ENCODE results near the gene COL8A1.

COL8A1 gene

DNA sequence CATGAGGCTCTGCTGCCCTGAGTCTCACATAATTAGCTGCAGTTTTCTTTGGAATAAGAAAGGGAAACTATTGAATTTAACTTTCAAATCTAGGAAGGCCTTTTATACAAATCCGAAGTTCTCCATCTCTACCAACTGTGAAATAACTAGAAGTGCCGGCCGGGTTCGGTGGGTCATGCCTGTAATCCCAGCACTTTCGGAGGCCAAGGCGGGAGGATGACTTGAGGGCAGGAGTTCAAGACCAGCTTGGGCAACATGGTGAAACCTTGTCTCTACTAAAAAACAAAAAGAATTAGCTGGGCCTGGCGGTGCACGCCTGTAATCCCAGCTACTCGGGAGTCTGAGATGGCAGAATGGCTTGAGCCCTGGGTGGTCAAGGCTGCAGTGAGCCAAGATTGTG is 43.6 kb downstream of the COL8A1 start:
- DNase-seq (ENCODE audit: insufficient read length, low spot score) (no peak), FAIRE-seq (no peak)
- TF ChIP-seq, protein P1, sequence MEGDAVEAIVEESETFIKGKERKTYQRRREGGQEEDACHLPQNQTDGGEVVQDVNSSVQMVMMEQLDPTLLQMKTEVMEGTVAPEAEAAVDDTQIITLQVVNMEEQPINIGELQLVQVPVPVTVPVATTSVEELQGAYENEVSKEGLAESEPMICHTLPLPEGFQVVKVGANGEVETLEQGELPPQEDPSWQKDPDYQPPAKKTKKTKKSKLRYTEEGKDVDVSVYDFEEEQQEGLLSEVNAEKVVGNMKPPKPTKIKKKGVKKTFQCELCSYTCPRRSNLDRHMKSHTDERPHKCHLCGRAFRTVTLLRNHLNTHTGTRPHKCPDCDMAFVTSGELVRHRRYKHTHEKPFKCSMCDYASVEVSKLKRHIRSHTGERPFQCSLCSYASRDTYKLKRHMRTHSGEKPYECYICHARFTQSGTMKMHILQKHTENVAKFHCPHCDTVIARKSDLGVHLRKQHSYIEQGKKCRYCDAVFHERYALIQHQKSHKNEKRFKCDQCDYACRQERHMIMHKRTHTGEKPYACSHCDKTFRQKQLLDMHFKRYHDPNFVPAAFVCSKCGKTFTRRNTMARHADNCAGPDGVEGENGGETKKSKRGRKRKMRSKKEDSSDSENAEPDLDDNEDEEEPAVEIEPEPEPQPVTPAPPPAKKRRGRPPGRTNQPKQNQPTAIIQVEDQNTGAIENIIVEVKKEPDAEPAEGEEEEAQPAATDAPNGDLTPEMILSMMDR (IDR thresholded peaks at IDR 0.05; ENCODE audit: insufficient read depth, missing control alignments) = no peak

- no peak for FAIRE-seq
Observed at GRCh38 chr3:99683465-99683864, 45.1 kb downstream of the COL8A1 start.

DNA sequence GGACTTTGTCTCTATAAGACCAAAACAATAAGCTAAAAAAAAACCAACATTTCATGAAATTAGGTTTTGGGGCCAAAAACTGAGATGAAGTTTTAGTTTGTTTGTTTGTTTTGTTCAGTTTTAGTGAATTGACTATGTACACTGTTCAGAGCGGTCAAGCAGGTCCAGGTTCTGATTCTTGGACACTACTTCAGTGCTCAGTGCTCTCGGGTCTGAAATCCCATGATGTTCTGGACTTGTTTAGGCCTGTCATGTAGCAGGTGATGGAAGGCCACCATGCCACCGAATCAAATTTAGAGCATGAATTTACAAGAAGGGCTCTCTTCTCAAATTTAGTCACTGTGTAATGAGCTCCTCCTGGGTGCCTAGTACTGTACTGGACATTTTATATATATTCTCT is 45.5 kb downstream of the COL8A1 start:
- DNase-seq (ENCODE audit: insufficient read length, low spot score) (no peak), FAIRE-seq (no peak)
- TF ChIP-seq, protein P1 (IDR thresholded peaks at IDR 0.05; ENCODE audit: insufficient read depth, missing control alignments) = no peak

More at GRCh38 chr3:99683465-99683864, 45.1 kb downstream of the COL8A1 start:
- TF ChIP-seq, protein P1 (IDR thresholded peaks at IDR 0.05; ENCODE audit: insufficient read depth, missing control alignments) = no peak
- DNase-seq (ENCODE audit: insufficient read length, low spot score) = no peak

- DNase-seq (ENCODE audit: insufficient read length, low spot score) = no peak
- TF ChIP-seq, protein P1 (IDR thresholded peaks at IDR 0.05; ENCODE audit: insufficient read depth, missing control alignments) = no peak
- FAIRE-seq = no peak
Observed at GRCh38 chr3:99684644-99685043, 46.2 kb downstream of the COL8A1 start.

GRCh38 chr3:99686469-99686868 is 48.1 kb downstream of the COL8A1 start:
- FAIRE-seq (no peak), DNase-seq (ENCODE audit: insufficient read length, low spot score) (no peak)
- TF ChIP-seq, protein P1 (IDR thresholded peaks at IDR 0.05; ENCODE audit: insufficient read depth, missing control alignments) = no peak

DNA sequence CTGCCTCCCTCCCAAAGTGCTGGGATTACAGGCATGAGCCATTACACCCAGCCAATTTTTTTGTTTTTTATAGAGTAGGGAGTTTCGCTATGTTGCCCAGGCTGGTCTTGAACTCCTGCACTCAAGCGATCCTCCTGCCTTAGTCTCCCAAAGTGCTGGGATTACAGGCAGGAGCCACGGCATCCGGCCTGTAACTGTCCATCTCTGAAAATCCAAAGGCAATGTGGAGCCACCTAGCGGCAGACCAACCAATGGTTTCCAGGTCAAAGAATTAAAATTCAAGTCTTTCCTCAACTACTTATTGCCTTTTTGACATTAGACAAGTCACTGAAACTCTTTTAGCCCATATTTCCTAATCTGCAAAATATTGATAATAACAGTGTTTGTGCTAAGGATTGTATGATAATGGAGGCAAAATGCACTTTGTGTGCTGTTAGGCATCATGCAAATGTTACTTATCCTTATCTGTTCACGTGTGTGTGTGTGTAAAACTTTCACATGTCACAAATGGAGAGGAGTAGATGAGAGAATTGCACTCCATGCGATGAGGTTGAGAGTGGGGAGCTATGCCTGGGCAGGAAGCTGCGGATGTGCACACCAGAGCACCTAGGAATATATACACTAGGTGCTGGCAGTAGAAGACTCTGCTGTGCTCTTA is 48.7 kb downstream of the COL8A1 start:
- FAIRE-seq = no peak
- TF ChIP-seq, protein P1 (IDR thresholded peaks at IDR 0.05; ENCODE audit: insufficient read depth, missing control alignments) = peak; percentile 86
- no peak for DNase-seq (ENCODE audit: insufficient read length, low spot score)

DNA sequence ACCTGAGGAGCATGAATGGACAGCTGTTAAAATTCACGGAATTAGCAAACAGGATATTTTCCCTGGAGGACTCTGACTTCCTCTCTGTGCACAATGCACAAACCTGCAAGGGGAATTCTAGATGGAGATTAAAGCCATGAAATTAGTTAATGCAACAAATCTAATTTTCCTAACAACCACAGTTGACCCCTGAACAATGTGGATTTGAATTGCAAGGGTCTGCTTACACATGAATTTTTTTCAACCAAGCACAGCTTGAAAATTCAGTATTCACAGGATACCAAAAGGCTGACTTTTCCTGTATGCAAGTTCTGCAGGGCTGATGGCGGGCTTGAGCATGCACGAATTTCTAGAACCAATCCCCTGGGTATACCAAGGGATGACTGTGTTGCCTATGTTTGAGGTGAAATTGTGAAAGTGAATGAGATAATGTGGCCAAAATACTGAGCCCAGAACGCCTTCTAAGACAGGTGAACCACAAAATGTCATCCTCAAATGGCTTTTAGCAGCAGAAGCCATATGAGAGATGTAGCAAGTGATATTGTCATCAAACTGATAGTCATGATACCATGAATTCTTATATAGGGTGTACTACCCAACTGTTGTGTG is 52.5 kb downstream of the COL8A1 start:
- DNase-seq (ENCODE audit: insufficient read length, low spot score) (no peak), FAIRE-seq (no peak)
- TF ChIP-seq, protein P1 (IDR thresholded peaks at IDR 0.05; ENCODE audit: insufficient read depth, missing control alignments) = no peak

Measured in D721Med (cell line).